GM12878 (cell line): ENCODE results near the gene KRTAP4-7. TPM values are rescaled to one million over a fixed set of nuclear protein-coding genes. Genes with fewer than 3 reads are reported as not detected.

Source experiments
- ATAC-seq: fragments of 200-7000 bp; cut with Tn5 transposase; 3 replicates; pipeline ENCODE4 v1.9.1; 2020; ENCODE audit warnings: mild to moderate bottlenecking, moderate library complexity
- BruUV-seq: library from RNA; stranded (reverse); fragments of 400-500 nt; replicated peaks from 2 replicates; lab custom pipeline; 2021; lab: Mats Ljungman, UMichigan
- CTCF ChIA-PET: fragments of 300-600 bp; sonication (Branson Sonifier 250); formaldehyde crosslinking; extraction: SDS; loops from one replicate; lab custom pipeline; 2021; ENCODE audit warnings: inconsistent platforms; lab: Yijun Ruan, JAX
- POLR2A ChIA-PET: fragments of 350-600 bp; formaldehyde crosslinking; extraction: SDS; loops from one replicate; lab custom pipeline; 2021; ENCODE audit warnings: inconsistent platforms; lab: Charles Lee
- RAD21 ChIA-PET: fragments of 300-600 bp; sonication (Branson Sonifier 250); formaldehyde crosslinking; loops from one replicate; lab custom pipeline; 2023; ENCODE audit warnings: antibody characterized with exemption; ENCODE audit not compliant: unreplicated experiment; lab: Charles Lee
- SMC1A ChIA-PET: fragments of 300-600 bp; sonication (Branson Sonifier 250); formaldehyde crosslinking; loops from one replicate; lab custom pipeline; 2023; ENCODE audit not compliant: unreplicated experiment, uncharacterized antibody; lab: Charles Lee
- DNase-seq: peaks from one replicate; pipeline ENCODE4 v3.0.0-alpha.2; 2011; ENCODE audit warnings: low read depth, low spot score
- FAIRE-seq: peaks from 3 replicates; lab custom pipeline; 2011; peaks lifted over from hg19 to GRCh38; lab: Jason Lieb, UNC
- H2AFZ ChIP-seq: 2 replicates; pipeline ENCODE4 v1.6.0; 2011; ENCODE audit warnings: low read depth, low read length, control low read depth; ENCODE audit not compliant: control insufficient read depth
- H3K27ac ChIP-seq: 2 replicates; pipeline ENCODE4 v1.5.1; 2011; ENCODE audit warnings: control low read depth; ENCODE audit not compliant: control insufficient read depth, insufficient read depth
- H3K27me3 ChIP-seq, 2 experiments: replicated peaks in 1 of 2; 2 replicates each; pipeline versions ENCODE4 v1.6.0 to v1.6.1; 2011; ENCODE audit warnings: low read length in 1 of 2; ENCODE audit not compliant: control insufficient read depth in 2 of 2, insufficient read depth in 2 of 2
- H3K36me3 ChIP-seq, 2 experiments: 2 replicates each; pipeline ENCODE4 v1.5.1; 2011; ENCODE audit warnings: low read length in 1 of 2; ENCODE audit not compliant: control insufficient read depth in 2 of 2, insufficient read depth in 2 of 2
- H3K4me1 ChIP-seq: 2 replicates; pipeline ENCODE4 v1.6.1; 2011; ENCODE audit warnings: mild to moderate bottlenecking, low read length, moderate library complexity, mixed read lengths; ENCODE audit not compliant: control insufficient read depth, insufficient read depth
- H3K4me2 ChIP-seq: 2 replicates; pipeline ENCODE4 v1.6.0; 2011; ENCODE audit warnings: control low read depth; ENCODE audit not compliant: control insufficient read depth, insufficient read depth
- H3K4me3 ChIP-seq: fragments of 200-600 bp; sonication (generic); 2 replicates; pipeline ENCODE4 v1.5.1; 2016
- H3K79me2 ChIP-seq: 2 replicates; pipeline ENCODE4 v1.6.0; 2011; ENCODE audit warnings: low read length; ENCODE audit not compliant: control insufficient read depth, insufficient read depth
- H3K9ac ChIP-seq: 2 replicates; pipeline ENCODE4 v1.8.0; 2011; ENCODE audit warnings: low read length, control low read depth, mixed read lengths; ENCODE audit not compliant: control insufficient read depth, insufficient read depth
- H3K9me3 ChIP-seq: replicated peaks from 3 replicates; pipeline ENCODE4 v1.5.1; 2011; ENCODE audit warnings: mild to moderate bottlenecking, low read length; ENCODE audit not compliant: control insufficient read depth, insufficient read depth
- H4K20me1 ChIP-seq: 2 replicates; pipeline ENCODE4 v1.6.0; 2011; ENCODE audit not compliant: control insufficient read depth, insufficient read depth
- BCL11A ChIP-seq: IDR thresholded peaks from 2 replicates; pipeline ENCODE4 v1.6.1; 2011; ENCODE audit warnings: low read depth, low read length
- HDGF ChIP-seq: fragments of 450-650 bp; IDR thresholded peaks from 2 replicates; pipeline ENCODE4 v1.6.1; 2016; ENCODE audit warnings: antibody characterized with exemption
- IKZF1 ChIP-seq: fragments of 450-650 bp; conservative IDR thresholded peaks from 2 replicates; pipeline ENCODE4 v1.6.1; 2017; ENCODE audit warnings: antibody characterized with exemption, mild to moderate bottlenecking
- IRF4 ChIP-seq: IDR thresholded peaks from 2 replicates; pipeline ENCODE4 v1.6.1; 2011; ENCODE audit warnings: low read depth, low read length
- NFXL1 ChIP-seq: fragments of 450-650 bp; IDR thresholded peaks from 2 replicates; pipeline ENCODE4 v1.6.1; 2017; ENCODE audit warnings: antibody characterized with exemption, mild to moderate bottlenecking, borderline replicate concordance
- NFYB ChIP-seq: IDR thresholded peaks from 2 replicates; pipeline ENCODE4 v1.6.1; 2011; ENCODE audit warnings: low read depth, mild to moderate bottlenecking, low read length, improper control_type of control experiment, moderate library complexity; ENCODE audit not compliant: insufficient read depth
- RAD51 ChIP-seq: fragments of 450-650 bp; IDR thresholded peaks from 2 replicates; pipeline ENCODE4 v1.6.1; 2016; ENCODE audit warnings: moderate library complexity, mild to moderate bottlenecking, inconsistent platforms
- SMARCA5 ChIP-seq: fragments of 450-650 bp; IDR thresholded peaks from 2 replicates; pipeline ENCODE4 v1.6.1; 2017; ENCODE audit warnings: mild to moderate bottlenecking
- USF1 ChIP-seq: IDR thresholded peaks from 2 replicates; pipeline ENCODE4 v1.6.1; 2011; ENCODE audit warnings: borderline replicate concordance, low read depth, mild to moderate bottlenecking, moderate library complexity, mixed read lengths, low read length; ENCODE audit not compliant: insufficient read depth; ENCODE audit errors: extremely low read length
- WGBS: methylation state at CpG from one replicate; pipeline ENCODE4 v1.1.6; 2016; ENCODE audit warnings: low lambda C conversion rate; ENCODE audit not compliant: insufficient replicate concordance, insufficient coverage; ENCODE audit errors: missing lambda C conversion rate; 5-methylcytosine and 5-hydroxymethylcytosine counted together
- in situ Hi-C: fragments of 300-500 bp; cut with MboI; formaldehyde crosslinking; loops from 9 replicates; pipeline ENCODE4 v1.14.3; 2018; ENCODE audit warnings: mixed read lengths
- intact Hi-C: fragments of 100-400 bp; cut with micrococcal nuclease; formaldehyde crosslinking; loops from one replicate; pipeline ENCODE4 v1.14.2; 2022; ENCODE audit not compliant: unreplicated experiment
- polyA plus RNA-seq, 11 experiments: library from polyadenylated mRNA; depleted of rRNA in 4 of 11; unstranded in 6 of 11; stranded (reverse) in 5 of 11; fragments of >200 nt; fragmentation: Nextera tagmentation in 4 of 11; fragmentation: Illumina TruSeq in 1 of 11; extraction: Ambion mirVana in 4 of 11; extraction: Trizol in 1 of 11; gene quantifications; 1 replicate in 1 of 11; 2 replicates in 10 of 11; pipeline versions ENCODE4 v1.2.1 to v1.2.3, GENCODE V29; 2011 to 2016; ENCODE audit warnings: inconsistent platforms in 2 of 11, missing spikeins in 2 of 11, low read depth in 1 of 11
- total RNA-seq, 4 experiments: library from RNA; depleted of rRNA in 3 of 4; stranded (reverse); fragments of >200 nt in 3 of 4; fragmentation: Illumina TruSeq in 1 of 4; extraction: Trizol in 1 of 4; gene quantifications; 2 replicates each; pipeline versions ENCODE4 v1.2.1 to v1.2.3, GENCODE V29; 2013 to 2021

Gene KRTAP4-7
- total and polyA plus RNA-seq, 10 of the 15 experiments (the other 5 are each of a cell fraction or from before 2014, with no cell fraction given): not detected

GRCh38 chr17:41061964-41062363 lies 22.0 kb upstream of the KRTAP4-7 start (continued):
- no peak for TF ChIP-seq USF1

- H3K79me2 ChIP-seq: no peaks in the 10 kb centered on the region
- no peak for DNase-seq
- TF ChIP-seq BCL11A: no peak
- TF ChIP-seq SMARCA5: no peak
- TF ChIP-seq RAD51: no peak
- no peak for TF ChIP-seq NFYB
- TF ChIP-seq NFXL1: no peak
- no peak for TF ChIP-seq IRF4
- TF ChIP-seq IKZF1: no peak
- no peak for TF ChIP-seq HDGF
- TF ChIP-seq, all 136 proteins: peak for 0
- Histone ChIP-seq H3K9ac (no peak overlapping the region), H3K27me3 (no peaks in the 10 kb centered on the region; a peak in 1 of 4 replicates), H3K4me2 (no peak overlapping the region), H3K4me1 (no peaks in the 10 kb centered on the region), H3K36me3 (no peaks in the 10 kb centered on the region), H2AFZ (no peak overlapping the region), H3K4me3 (no peak overlapping the region), H3K27ac (no peak overlapping the region), H4K20me1 (no peaks in the 10 kb centered on the region), H3K9me3 (no peaks in the 10 kb centered on the region)
- SMC1A ChIA-PET: no interaction called here
- ATAC-seq (no peak), FAIRE-seq (no peak)
- BruUV-seq: no TSS peak
- POLR2A ChIA-PET: no interaction called here
- CTCF ChIA-PET: no interaction called here
- in situ Hi-C loops: no loop called here
- 20% methylated on average over 4 of the region's 4 CpGs for WGBS
- RAD21 ChIA-PET: no interaction called here
- intact Hi-C loops: no loop called here
Measured at GRCh38 chr17:41063449-41063848, 20.5 kb upstream of the KRTAP4-7 start.
